Measurements from ENCODE around the gene NUDCD3.
"Not testable (repeated sequence)": the region's sequence is repeated elsewhere in the genome, so short reads cannot be mapped to it uniquely, and the experiment has no call there.

NUDCD3 gene

GRCh38 chr7:44447874-44448425 lies 42.5 kb downstream of the NUDCD3 start:
- Mint-ChIP-seq H3K9me3 (no peaks in the 10 kb centered on the region), H3K4me1 (peaks cover 43% of the 10 kb centered on the region), H3K27ac (ENCODE audit: low read depth) (peak overlapping the region; percentile 50), H3K4me3 (no peak overlapping the region), H3K27me3 (no peaks in the 10 kb centered on the region), H3K36me3 (ENCODE audit: insufficient read depth) (peaks cover 19% of the 10 kb centered on the region)
- ATAC-seq (replicated peaks; ENCODE audit: extremely low read depth, poor library complexity, severe bottlenecking) (no peak), DNase-seq (ENCODE audit: low spot score in 2 of 2) (no peak)

GRCh38 chr7:44445986-44446671 lies 44.3 kb downstream of the NUDCD3 start:
- Mint-ChIP-seq H3K4me3 (no peak overlapping the region), H3K27me3 (no peaks in the 10 kb centered on the region), H3K36me3 (ENCODE audit: insufficient read depth) (peaks cover 14% of the 10 kb centered on the region), H3K4me1 (peaks cover 45% of the 10 kb centered on the region), H3K9me3 (no peaks in the 10 kb centered on the region), H3K27ac (ENCODE audit: low read depth) (no peak overlapping the region)
- DNase-seq (ENCODE audit: low spot score in 2 of 2) (no peak), ATAC-seq (replicated peaks; ENCODE audit: extremely low read depth, poor library complexity, severe bottlenecking) (no peak)

- H3K9me3 Mint-ChIP-seq: no peaks in the 10 kb centered on the region
- H3K36me3 Mint-ChIP-seq (ENCODE audit: insufficient read depth): peaks cover 7% of the 10 kb centered on the region
- peaks cover 56% of the 10 kb centered on the region for H3K4me1 Mint-ChIP-seq
- H3K4me3 Mint-ChIP-seq: no peak overlapping the region
- ATAC-seq (replicated peaks; ENCODE audit: extremely low read depth, poor library complexity, severe bottlenecking) (no peak), DNase-seq (ENCODE audit: low spot score in 2 of 2) (no peak)
- no peaks in the 10 kb centered on the region for H3K27me3 Mint-ChIP-seq
- H3K27ac Mint-ChIP-seq (ENCODE audit: low read depth): peak overlapping the region; percentile 3
These were observed 49.4 kb downstream of the NUDCD3 start for GRCh38 chr7:44441079-44441478.

- Mint-ChIP-seq H3K27ac (ENCODE audit: low read depth) (peak overlapping the region; percentile 3), H3K36me3 (ENCODE audit: insufficient read depth) (peaks cover 7% of the 10 kb centered on the region), H3K4me3 (no peak overlapping the region), H3K27me3 (no peaks in the 10 kb centered on the region), H3K9me3 (no peaks in the 10 kb centered on the region), H3K4me1 (peaks cover 59% of the 10 kb centered on the region)
- ATAC-seq (replicated peaks; ENCODE audit: extremely low read depth, poor library complexity, severe bottlenecking) (no peak), DNase-seq (ENCODE audit: low spot score in 2 of 2) (no peak)
These were observed 49.8 kb downstream of the NUDCD3 start for GRCh38 chr7:44440577-44441078.

GRCh38 chr7:44439926-44440325 lies 50.5 kb downstream of the NUDCD3 start:
- no peak overlapping the region for H3K27ac Mint-ChIP-seq (ENCODE audit: low read depth)
- H3K4me3 Mint-ChIP-seq: no peak overlapping the region
- peaks cover 5% of the 10 kb centered on the region for H3K36me3 Mint-ChIP-seq (ENCODE audit: insufficient read depth)
- H3K9me3 Mint-ChIP-seq: no peaks in the 10 kb centered on the region
- DNase-seq (ENCODE audit: low spot score in 2 of 2) (no peak), ATAC-seq (replicated peaks; ENCODE audit: extremely low read depth, poor library complexity, severe bottlenecking) (no peak)
- H3K4me1 Mint-ChIP-seq: peaks cover 62% of the 10 kb centered on the region
- no peaks in the 10 kb centered on the region for H3K27me3 Mint-ChIP-seq

- DNase-seq (ENCODE audit: low spot score in 2 of 2) (no peak), ATAC-seq (replicated peaks; ENCODE audit: extremely low read depth, poor library complexity, severe bottlenecking) (no peak)
- no peaks in the 10 kb centered on the region for H3K9me3 Mint-ChIP-seq
- H3K27me3 Mint-ChIP-seq: no peaks in the 10 kb centered on the region
- peaks cover 65% of the 10 kb centered on the region for H3K4me1 Mint-ChIP-seq
- no peak overlapping the region for H3K4me3 Mint-ChIP-seq
- H3K27ac Mint-ChIP-seq (ENCODE audit: low read depth): no peak overlapping the region
- peaks cover 5% of the 10 kb centered on the region for H3K36me3 Mint-ChIP-seq (ENCODE audit: insufficient read depth)
These were observed 51.6 kb downstream of the NUDCD3 start for GRCh38 chr7:44438816-44439215.

- H3K36me3 Mint-ChIP-seq (ENCODE audit: insufficient read depth): peaks cover 3% of the 10 kb centered on the region
- no peak overlapping the region for H3K4me3 Mint-ChIP-seq
- peak overlapping the region; percentile 56 for H3K27ac Mint-ChIP-seq (ENCODE audit: low read depth)
- DNase-seq (ENCODE audit: low spot score in 2 of 2) (no peak), ATAC-seq (replicated peaks; ENCODE audit: extremely low read depth, poor library complexity, severe bottlenecking) (no peak)
- H3K4me1 Mint-ChIP-seq: peaks cover 68% of the 10 kb centered on the region
- H3K9me3 Mint-ChIP-seq: no peaks in the 10 kb centered on the region
- H3K27me3 Mint-ChIP-seq: no peaks in the 10 kb centered on the region
These were observed 56.3 kb downstream of the NUDCD3 start for GRCh38 chr7:44434201-44434600.

GRCh38 chr7:44433255-44434022 lies 57.0 kb downstream of the NUDCD3 start:
- Mint-ChIP-seq H3K27me3 (no peaks in the 10 kb centered on the region), H3K27ac (ENCODE audit: low read depth) (peak overlapping the region; percentile 56), H3K4me3 (no peak overlapping the region), H3K36me3 (ENCODE audit: insufficient read depth) (peaks cover 2% of the 10 kb centered on the region), H3K9me3 (no peaks in the 10 kb centered on the region), H3K4me1 (peaks cover 67% of the 10 kb centered on the region)
- ATAC-seq (replicated peaks; ENCODE audit: extremely low read depth, poor library complexity, severe bottlenecking) (no peak), DNase-seq (ENCODE audit: low spot score in 2 of 2) (no peak)

GRCh38 chr7:44432381-44432977 lies 58.0 kb downstream of the NUDCD3 start:
- H3K27ac Mint-ChIP-seq (ENCODE audit: low read depth): no peak overlapping the region
- ATAC-seq (replicated peaks; ENCODE audit: extremely low read depth, poor library complexity, severe bottlenecking): no peak
- peaks cover 66% of the 10 kb centered on the region for H3K4me1 Mint-ChIP-seq

GRCh38 chr7:44431091-44431608 lies 59.3 kb downstream of the NUDCD3 start:
- Mint-ChIP-seq H3K9me3 (no peaks in the 10 kb centered on the region), H3K27me3 (no peaks in the 10 kb centered on the region), H3K4me1 (peaks cover 59% of the 10 kb centered on the region), H3K36me3 (ENCODE audit: insufficient read depth) (peaks cover 9% of the 10 kb centered on the region), H3K4me3 (no peak overlapping the region), H3K27ac (ENCODE audit: low read depth) (peak overlapping the region; percentile 13)
- ATAC-seq (replicated peaks; ENCODE audit: extremely low read depth, poor library complexity, severe bottlenecking) (no peak), DNase-seq (ENCODE audit: low spot score in 2 of 2) (no peak)

More at GRCh38 chr7:44432381-44432977, 58.0 kb downstream of the NUDCD3 start:
- H3K9me3 Mint-ChIP-seq: no peaks in the 10 kb centered on the region
- DNase-seq (ENCODE audit: low spot score in 2 of 2): no peak
- no peaks in the 10 kb centered on the region for H3K27me3 Mint-ChIP-seq
- H3K4me3 Mint-ChIP-seq: no peak overlapping the region
- H3K36me3 Mint-ChIP-seq (ENCODE audit: insufficient read depth): peaks cover 3% of the 10 kb centered on the region

- no peak overlapping the region for H3K4me3 Mint-ChIP-seq
- DNase-seq (ENCODE audit: low spot score in 2 of 2) (no peak), ATAC-seq (replicated peaks; ENCODE audit: extremely low read depth, poor library complexity, severe bottlenecking) (no peak)
- peaks cover 53% of the 10 kb centered on the region for H3K4me1 Mint-ChIP-seq
- no peaks in the 10 kb centered on the region for H3K27me3 Mint-ChIP-seq
- H3K36me3 Mint-ChIP-seq (ENCODE audit: insufficient read depth): peaks cover 16% of the 10 kb centered on the region
- H3K9me3 Mint-ChIP-seq: no peaks in the 10 kb centered on the region
- H3K27ac Mint-ChIP-seq (ENCODE audit: low read depth): peak overlapping the region; percentile 13
These were observed 60.4 kb downstream of the NUDCD3 start for GRCh38 chr7:44430054-44430453.

GRCh38 chr7:44424762-44425161 lies 65.7 kb downstream of the NUDCD3 start:
- H3K9me3 Mint-ChIP-seq; DNase-seq (ENCODE audit: low spot score in 2 of 2); ATAC-seq (replicated peaks; ENCODE audit: extremely low read depth, poor library complexity, severe bottlenecking); H3K4me3 Mint-ChIP-seq; H3K27ac Mint-ChIP-seq (ENCODE audit: low read depth); H3K27me3 Mint-ChIP-seq: not testable (repeated sequence)
- H3K36me3 Mint-ChIP-seq (ENCODE audit: insufficient read depth): peaks cover 33% of the 10 kb centered on the region
- peaks cover 66% of the 10 kb centered on the region for H3K4me1 Mint-ChIP-seq
